Heart right ventricle (tissue), 16 donors: ENCODE measurements around the gene CCDC201. TPM values are rescaled to one million over a fixed set of nuclear protein-coding genes. Genes with fewer than 3 reads are reported as not detected.

Source experiments
- ATAC-seq, 8 donors: fragments of 200-7000 bp; cut with Tn5 transposase; one replicate each; pipeline ENCODE4 v1.9.1; 2020; ENCODE audit warnings: mild to moderate bottlenecking in 8 of 8, moderate library complexity in 8 of 8, moderate number of reproducible peaks in 1 of 8
- DNase-seq, 2 donors: peaks; one replicate each; pipeline ENCODE4 v3.0.0-alpha.2; 2020
- H3K27ac ChIP-seq, 10 donors: fragments of 200-600 bp; sonication (generic) in 2 of 10; one replicate each; pipeline versions ENCODE4 v1.5.0 to v1.8.0; 2020 to 2022; ENCODE audit warnings: mild to moderate bottlenecking in 3 of 10
- H3K27me3 ChIP-seq, 7 donors: fragments of 200-600 bp; one replicate each; pipeline ENCODE4 v1.8.0; 2021 to 2022; ENCODE audit warnings: mild to moderate bottlenecking in 2 of 7
- H3K36me3 ChIP-seq, 9 donors: fragments of 200-600 bp; sonication (generic) in 1 of 9; one replicate each; pipeline versions ENCODE4 v1.5.0 to v1.8.0; 2020 to 2022; ENCODE audit warnings: mild to moderate bottlenecking in 2 of 9
- H3K4me1 ChIP-seq, 9 donors: fragments of 200-600 bp; sonication (generic) in 1 of 9; one replicate each; pipeline versions ENCODE4 v1.5.0 to v1.8.0; 2020 to 2022; ENCODE audit warnings: mild to moderate bottlenecking in 4 of 9
- H3K4me3 ChIP-seq, 10 donors: fragments of 200-600 bp; sonication (generic) in 2 of 10; one replicate each; pipeline versions ENCODE4 v1.5.0 to v1.8.0; 2020 to 2022; ENCODE audit warnings: mild to moderate bottlenecking in 7 of 10, moderate library complexity in 2 of 10
- H3K9me3 ChIP-seq, 11 donors: fragments of 200-600 bp in 10 of 11; sonication (generic) in 2 of 11; one replicate each; pipeline versions ENCODE4 v1.5.0 to v1.8.0; 2013 to 2022; ENCODE audit warnings: mild to moderate bottlenecking in 2 of 11, control low read depth in 1 of 11, moderate library complexity in 1 of 11
- CTCF ChIP-seq, 9 donors: fragments of 200-600 bp; sonication (generic) in 2 of 9; IDR thresholded peaks; one replicate each; pipeline versions ENCODE4 v1.5.0 to v1.8.0; 2021 to 2022; ENCODE audit warnings: antibody characterized with exemption in 9 of 9, mild to moderate bottlenecking in 5 of 9, moderate library complexity in 1 of 9
- WGBS, 2 donors: extraction: QIAGEN DNeasy Blood & Tissue Kit; methylation state at CpG; one replicate each; pipeline ENCODE4 v1.1.7; 2013; ENCODE audit warnings: inconsistent platforms in 1 of 2; 5-methylcytosine and 5-hydroxymethylcytosine counted together
- intact Hi-C, 10 donors: fragments of 100-400 bp; cut with DNase I; formaldehyde crosslinking; loops; one replicate each; pipeline versions ENCODE4 v1.11.1 to v1.14.2; 2022
- polyA plus RNA-seq, 2 donors: library from polyadenylated mRNA; stranded (reverse); fragments of 200-250 nt; gene quantifications; one replicate each; pipeline ENCODE4 v1.2.3, GENCODE V29; 2013
- total RNA-seq, 10 donors: library from RNA; stranded (reverse); fragmentation: NEBNext Ultra II Directional in 3 of 10; extraction: Animal tissue kit (Norgen Biotek cat#: 25700) in 3 of 10; gene quantifications; one replicate each; pipeline versions ENCODE4 v1.2.1 to v1.2.4, GENCODE V29; 2021 to 2023
- donor health status: Arrhythmogenic right ventricular cardiomyopathy.
- donor health status: ischemic (EF 13 %, LVEDD 7.1; RV severe dilation, severe dysfunction).
- donor health status: healthy with polysubstance abuse.
- donor health status: DM: no; HTN: yes; CAD: no.
- donor health status: DM: no; HTN: no; CAD: no.
- donor health status: ischemic (EF 25% LVEDD 6.9; RV normal size, moderate dysfunction).
- donor health status: ischemic (EF 25% LVEDD 5.7; RV mildly dilated, moderate dysfunction).
- donor health status: healthy.
- donor health status: DM: yes; HTN: yes; CAD: no.
- donor health status: Ischemic cardiomyopathy.
- donor health status: ischemic (EF 35%, LVEDD 5.7; RV mildly dilated, moderate dysfunction).
- donor health status: nonischemic (EF 11% LVEDD 7.7; RV severe dilation, severe dysfunction).
- donor health status: DM: yes; HTN: yes; CAD: no.
- donor health status: PGD.
- donor health status: ischemic (EF 29% LVEDD 5.4; RV normal size, mild dysfunction).
- donor health status: nonischemic (EF 23%, LVEDD 6.1; RV moderate dilation, normal function).

Gene CCDC201
- total and polyA plus RNA-seq, 12 donors: not detected

GRCh38 chr7:45891462-45892402, 18.9 kb upstream of the CCDC201 start:
- ATAC-seq: no peak
- 73 to 76% methylated on average over 10 of the region's 10 CpGs for WGBS, 2 donors
- no peaks in the 10 kb centered on the region for H3K36me3 ChIP-seq
- H3K27me3 ChIP-seq: peaks cover 7 to 61% (median 47%) of the 10 kb centered on the region in 7 donors
- H3K4me1 ChIP-seq: peaks cover 0 to 14% (median 10%) of the 10 kb centered on the region in 9 donors
- no peak overlapping the region for H3K4me3 ChIP-seq
- no peak overlapping the region for H3K27ac ChIP-seq
- intact Hi-C loops: loop anchor here in 2 of 10 donors (2.0 to 10.0 kb wide), 2 partner anchors 1287 to 1363 kb away; no protein-coding TSS in a partner anchor
- peak in 2 of 9 donors; percentile 5 for TF ChIP-seq CTCF (IDR thresholded peaks at IDR 0.05)
- H3K9me3 ChIP-seq: no peaks in the 10 kb centered on the region
- DNase-seq: no peak

GRCh38 chr7:45890902-45891461, 18.1 kb upstream of the CCDC201 start:
- H3K4me3 ChIP-seq: no peak overlapping the region
- H3K9me3 ChIP-seq: no peaks in the 10 kb centered on the region
- WGBS, 2 donors: 37 to 40% methylated on average over 6 of the region's 6 CpGs
- no peaks in the 10 kb centered on the region for H3K36me3 ChIP-seq
- ATAC-seq: no peak
- peaks cover 0 to 14% (median 10%) of the 10 kb centered on the region in 9 donors for H3K4me1 ChIP-seq
- no peak for DNase-seq
- peaks cover 7 to 64% (median 48%) of the 10 kb centered on the region in 7 donors for H3K27me3 ChIP-seq
- no peak overlapping the region for H3K27ac ChIP-seq
- intact Hi-C loops: loop anchor here in 2 of 10 donors (2.0 to 10.0 kb wide), 2 partner anchors 1288 to 1364 kb away; no protein-coding TSS in a partner anchor
- peak; percentile 34 to 79 (median 69) for TF ChIP-seq CTCF (IDR thresholded peaks at IDR 0.05)

- TF ChIP-seq CTCF (IDR thresholded peaks at IDR 0.05): no peak
- DNase-seq (no peak), ATAC-seq (no peak)
- 90 to 95% methylated on average over 8 of the region's 8 CpGs for WGBS, 2 donors
- Histone ChIP-seq H3K36me3 (no peaks in the 10 kb centered on the region), H3K4me3 (no peak overlapping the region), H3K9me3 (no peaks in the 10 kb centered on the region), H3K27me3 (peaks cover 7 to 64% (median 54%) of the 10 kb centered on the region in 7 donors), H3K4me1 (peaks cover 0 to 14% (median 10%) of the 10 kb centered on the region in 9 donors), H3K27ac (no peak overlapping the region)
- intact Hi-C loops: loop anchor here in 2 of 10 donors (2.0 to 10.0 kb wide), 2 partner anchors 1288 to 1364 kb away; no protein-coding TSS in a partner anchor
Observed at GRCh38 chr7:45890125-45890901, 17.4 kb upstream of the CCDC201 start.
